PC-9 (cell line): ENCODE measurements around the gene TAL2. TPM values are rescaled to one million over a fixed set of nuclear protein-coding genes. Genes with fewer than 3 reads are reported as not detected.

Source experiments
- BruUV-seq: library from RNA; stranded (reverse); fragments of 400-500 nt; replicated peaks from 2 replicates; lab custom pipeline; 2021; lab: Mats Ljungman, UMichigan
- CTCF ChIA-PET: fragments of 300-600 bp; sonication (Branson Sonifier 250); formaldehyde crosslinking; loops from one replicate; lab custom pipeline; 2022; ENCODE audit warnings: antibody characterized with exemption; lab: Charles Lee
- POLR2A ChIA-PET: fragments of 300-600 bp; sonication (Branson Sonifier 250); formaldehyde crosslinking; loops from one replicate; lab custom pipeline; 2022; ENCODE audit warnings: antibody characterized with exemption; ENCODE audit not compliant: unreplicated experiment; lab: Charles Lee
- DNase-seq, 2 experiments: peaks; one replicate each; pipeline versions ENCODE4 v3.0.0 to v3.0.0-alpha.2; 2015 to 2022; ENCODE audit warnings: mixed read lengths in 1 of 2
- H2AFZ ChIP-seq: fragments of 200-600 bp; sonication (generic); 2 replicates; pipeline ENCODE4 v1.8.1; 2017; ENCODE audit warnings: antibody characterized with exemption
- H3F3A ChIP-seq: fragments of 200-600 bp; sonication (generic); 2 replicates; pipeline ENCODE4 v1.8.1; 2017; ENCODE audit warnings: antibody characterized with exemption, mild to moderate bottlenecking, low read depth; ENCODE audit not compliant: insufficient read depth
- H3K27ac ChIP-seq: fragments of 200-600 bp; sonication (generic); 2 replicates; pipeline ENCODE4 v1.6.1; 2016; ENCODE audit warnings: mixed run types
- H3K27me3 ChIP-seq: fragments of 200-600 bp; sonication (generic); 2 replicates; pipeline ENCODE4 v1.6.1; 2016; ENCODE audit warnings: low read depth, mixed run types; ENCODE audit not compliant: insufficient read depth
- H3K36me3 ChIP-seq: fragments of 200-600 bp; sonication (generic); 2 replicates; pipeline ENCODE4 v1.6.1; 2016; ENCODE audit warnings: low read depth, mixed run types
- H3K4me1 ChIP-seq: fragments of 200-600 bp; sonication (generic); replicated peaks from 2 replicates; pipeline ENCODE4 v1.6.1; 2016; ENCODE audit warnings: mixed run types; ENCODE audit not compliant: insufficient read depth
- H3K4me2 ChIP-seq: fragments of 200-600 bp; sonication (generic); 2 replicates; pipeline ENCODE4 v1.6.1; 2017; ENCODE audit warnings: mixed run types
- H3K4me3 ChIP-seq: fragments of 200-600 bp; sonication (generic); 2 replicates; pipeline ENCODE4 v1.6.1; 2016; ENCODE audit warnings: mixed run types
- H3K79me2 ChIP-seq: fragments of 200-600 bp; sonication (generic); 2 replicates; pipeline ENCODE4 v1.6.1; 2017; ENCODE audit warnings: low read depth, mixed run types
- H3K9me2 ChIP-seq: fragments of 200-600 bp; sonication (generic); 2 replicates; pipeline ENCODE4 v1.8.1; 2017; ENCODE audit warnings: mild to moderate bottlenecking; ENCODE audit not compliant: insufficient read depth
- H3K9me3 ChIP-seq: fragments of 200-600 bp; sonication (generic); 2 replicates; pipeline ENCODE4 v1.8.1; 2016; ENCODE audit warnings: low read depth; ENCODE audit not compliant: insufficient read depth
- H4K20me1 ChIP-seq: fragments of 200-600 bp; sonication (generic); 2 replicates; pipeline ENCODE4 v1.8.1; 2017; ENCODE audit not compliant: insufficient read depth
- CTCF ChIP-seq: fragments of 200-600 bp; sonication (generic); conservative IDR thresholded peaks from 2 replicates; pipeline ENCODE4 v1.6.1; 2017; ENCODE audit warnings: mixed run types, antibody characterized with exemption, mild to moderate bottlenecking, moderate library complexity
- EZH2 ChIP-seq: fragments of 200-600 bp; sonication (generic); IDR thresholded peaks from 2 replicates; pipeline ENCODE4 v1.8.0; 2017; ENCODE audit warnings: antibody characterized with exemption, low read depth
- intact Hi-C: fragments of 100-400 bp; cut with micrococcal nuclease; formaldehyde crosslinking; loops from one replicate; pipeline ENCODE4 v1.10.0; 2022; ENCODE audit not compliant: unreplicated experiment
- total RNA-seq: library from RNA; stranded (reverse); gene quantifications from 2 replicates; pipeline ENCODE4 v1.2.3, GENCODE V29; 2021

Gene TAL2
- total RNA-seq, 1 experiment from 2014 or later: not detected

DNA sequence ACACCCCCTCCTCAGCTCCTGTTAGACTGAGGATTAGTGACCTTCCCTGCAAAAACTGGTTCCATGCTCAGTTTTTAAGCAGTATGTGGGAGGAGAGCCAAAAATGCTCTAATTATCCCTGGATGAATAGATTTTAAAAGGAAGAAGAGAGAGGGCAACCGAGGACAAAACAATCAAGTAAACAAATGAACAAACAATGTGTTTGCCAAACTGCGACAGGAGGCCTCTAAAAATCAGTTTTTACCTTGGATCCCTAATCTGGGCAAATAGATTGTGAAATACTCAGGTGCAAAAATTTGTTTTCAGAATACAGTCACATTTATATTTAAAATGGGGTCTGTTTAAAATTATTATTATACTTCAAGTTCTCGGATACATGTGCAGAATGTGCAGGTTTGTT is 8.5 kb downstream of the TAL2 start:
- Histone ChIP-seq H3K4me2 (no peak overlapping the region), H3K27me3 (no peaks in the 10 kb centered on the region), H3F3A (no peaks in the 10 kb centered on the region), H3K36me3 (no peaks in the 10 kb centered on the region), H3K9me3 (no peaks in the 10 kb centered on the region), H4K20me1 (no peaks in the 10 kb centered on the region), H3K4me1 (no peaks in the 10 kb centered on the region), H3K9me2 (no peaks in the 10 kb centered on the region), H2AFZ (no peak overlapping the region), H3K79me2 (no peaks in the 10 kb centered on the region), H3K4me3 (no peak overlapping the region), H3K27ac (no peak overlapping the region)
- BruUV-seq: no TSS peak
- intact Hi-C loops: no loop called here
- ChIA-PET POLR2A (interaction anchor here (0.6 kb wide), 1 partner anchor 762 kb away, joined by 8 read pairs; no protein-coding TSS in a partner anchor), CTCF (no interaction called here)
- TF ChIP-seq CTCF (no peak), EZH2 (no peak)
- DNase-seq: no peak

- TF ChIP-seq EZH2 (no peak), CTCF (no peak)
- Histone ChIP-seq H3K4me3 (no peak overlapping the region), H4K20me1 (no peaks in the 10 kb centered on the region), H3K4me1 (no peaks in the 10 kb centered on the region), H3K27me3 (no peaks in the 10 kb centered on the region), H3F3A (no peaks in the 10 kb centered on the region), H3K9me2 (no peaks in the 10 kb centered on the region), H3K79me2 (no peaks in the 10 kb centered on the region), H3K4me2 (no peak overlapping the region), H3K36me3 (no peaks in the 10 kb centered on the region), H2AFZ (no peak overlapping the region), H3K9me3 (no peaks in the 10 kb centered on the region), H3K27ac (no peak overlapping the region)
- BruUV-seq: no TSS peak
- ChIA-PET POLR2A (no interaction called here), CTCF (no interaction called here)
- DNase-seq: no peak
- intact Hi-C loops: no loop called here
Measured at GRCh38 chr9:105672711-105673234, 10.5 kb downstream of the TAL2 start.

DNA sequence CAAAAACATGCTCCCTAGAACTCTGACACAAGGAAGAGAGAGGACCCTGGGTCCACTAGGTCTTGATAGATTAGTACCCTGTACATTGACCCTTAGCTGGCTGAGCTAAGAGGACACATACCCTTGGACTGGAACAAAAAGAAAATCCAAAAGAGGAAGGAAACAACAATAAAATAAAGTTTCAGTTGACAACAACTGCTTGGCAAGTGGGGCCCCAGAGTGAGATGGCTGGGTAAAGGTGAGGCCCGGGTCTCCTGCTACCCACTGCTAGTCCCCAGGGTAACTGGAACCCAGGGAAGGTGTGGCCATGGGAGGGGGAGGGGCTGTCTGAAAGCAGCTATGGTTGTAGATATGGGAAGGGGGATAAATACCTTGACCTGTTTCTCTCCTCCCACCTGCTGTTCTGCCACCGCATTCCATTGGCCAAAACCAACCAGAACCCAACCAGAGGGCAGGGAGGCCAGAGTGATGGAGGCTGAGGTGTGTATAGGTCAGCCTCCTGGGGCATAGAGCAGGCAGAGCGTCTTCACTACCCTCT is 11.7 kb downstream of the TAL2 start:
- intact Hi-C loops: no loop called here
- DNase-seq: no peak
- no peaks in the 10 kb centered on the region for H3K79me2 ChIP-seq
- no peak overlapping the region for H3K27ac ChIP-seq
- no peaks in the 10 kb centered on the region for H3K4me1 ChIP-seq
- no peaks in the 10 kb centered on the region for H3K9me3 ChIP-seq
- ChIA-PET POLR2A (no interaction called here), CTCF (no interaction called here)
- no peaks in the 10 kb centered on the region for H3F3A ChIP-seq
- TF ChIP-seq EZH2 (no peak), CTCF (no peak)
- no peak overlapping the region for H2AFZ ChIP-seq
- no peak overlapping the region for H3K4me3 ChIP-seq
- no peaks in the 10 kb centered on the region for H3K9me2 ChIP-seq
- no TSS peak for BruUV-seq
- H3K27me3 ChIP-seq: no peaks in the 10 kb centered on the region
- H3K4me2 ChIP-seq: no peak overlapping the region
- no peaks in the 10 kb centered on the region for H3K36me3 ChIP-seq
- no peaks in the 10 kb centered on the region for H4K20me1 ChIP-seq
